CD8-positive, alpha-beta memory T cell (primary cell): ENCODE results near the gene GSTM5. TPM values are rescaled to one million over a fixed set of nuclear protein-coding genes. Genes with fewer than 3 reads are reported as not detected.
A peak's percentile ranks its signal among the peaks of the same experiment; 100 is the strongest.
"Not testable (repeated sequence)": the region's sequence is repeated elsewhere in the genome, so short reads cannot be mapped to it uniquely, and the experiment has no call there.

Experiments used
- CTCF ChIA-PET: fragments of 350-600 bp; sonication (Branson Sonifier 250); formaldehyde crosslinking; loops from one replicate; lab custom pipeline; 2021; ENCODE audit warnings: antibody characterized with exemption; lab: Charles Lee
- POLR2A ChIA-PET: fragments of 350-600 bp; sonication (Branson Sonifier 250); formaldehyde crosslinking; loops from one replicate; lab custom pipeline; 2021; ENCODE audit warnings: antibody characterized with exemption; lab: Charles Lee
- DNase-seq, 5 donors: peaks; one replicate each; pipeline versions ENCODE4 v3.0.0 to v3.0.0-alpha.2; 2020 to 2022; ENCODE audit warnings: mixed read lengths in 1 of 5
- H3K27ac ChIP-seq: one replicate; pipeline ENCODE4 v1.7.0; 2013; ENCODE audit warnings: low read depth, mild to moderate bottlenecking, low read length, moderate library complexity
- H3K27me3 ChIP-seq: 2 replicates; pipeline ENCODE4 v1.7.0; 2013; ENCODE audit warnings: low read length, mild to moderate bottlenecking; ENCODE audit not compliant: insufficient read depth, poor library complexity, severe bottlenecking
- H3K36me3 ChIP-seq: 2 replicates; pipeline ENCODE4 v1.7.0; 2013; ENCODE audit warnings: mild to moderate bottlenecking, low read length, moderate library complexity; ENCODE audit not compliant: insufficient read depth
- H3K4me1 ChIP-seq: 2 replicates; pipeline ENCODE4 v1.7.0; 2013; ENCODE audit warnings: mild to moderate bottlenecking, low read length, moderate library complexity; ENCODE audit not compliant: insufficient read depth
- H3K4me3 ChIP-seq: 2 replicates; pipeline ENCODE4 v1.7.0; 2013; ENCODE audit warnings: mild to moderate bottlenecking, low read length
- H3K9me3 ChIP-seq: 2 replicates; pipeline ENCODE4 v1.7.0; 2013; ENCODE audit warnings: mild to moderate bottlenecking, low read length
- H3K27ac Mint-ChIP-seq, 8 donors: one replicate each; pipeline ENCODE4 v1.8.0; 2020 to 2021; ENCODE audit warnings: mixed read lengths in 8 of 8, mild to moderate bottlenecking in 6 of 8, inconsistent platforms in 3 of 8, moderate library complexity in 3 of 8
- H3K27me3 Mint-ChIP-seq, 2 donors: one replicate each; pipeline ENCODE4 v1.8.0; 2020 to 2021; ENCODE audit warnings: mixed read lengths in 2 of 2, mild to moderate bottlenecking in 1 of 2, moderate library complexity in 1 of 2
- H3K36me3 Mint-ChIP-seq, 3 donors: one replicate each; pipeline ENCODE4 v1.8.0; 2020 to 2021; ENCODE audit warnings: mixed read lengths in 3 of 3, inconsistent platforms in 1 of 3, mild to moderate bottlenecking in 1 of 3
- H3K4me1 Mint-ChIP-seq, 3 donors: one replicate each; pipeline ENCODE4 v1.8.0; 2020 to 2021; ENCODE audit warnings: mixed read lengths in 3 of 3, inconsistent platforms in 1 of 3, mild to moderate bottlenecking in 1 of 3
- H3K4me3 Mint-ChIP-seq, 7 donors: one replicate each; pipeline ENCODE4 v1.8.0; 2020 to 2021; ENCODE audit warnings: mixed read lengths in 7 of 7, mild to moderate bottlenecking in 6 of 7, moderate library complexity in 4 of 7, inconsistent platforms in 2 of 7
- H3K9me3 Mint-ChIP-seq, 5 donors: one replicate each; pipeline ENCODE4 v1.8.0; 2020 to 2022; ENCODE audit warnings: mixed read lengths in 5 of 5, mild to moderate bottlenecking in 3 of 5, moderate library complexity in 2 of 5, inconsistent platforms in 1 of 5
- polyA plus RNA-seq: library from polyadenylated mRNA; unstranded; fragments of 300-500 nt; fragmentation: Illumina TruSeq; gene quantifications from one replicate; pipeline ENCODE4 v1.2.3, GENCODE V29; 2021
- total RNA-seq, 2 experiments: library from RNA; stranded (reverse); gene quantifications; one replicate each; pipeline ENCODE4 v1.2.3, GENCODE V29; 2021

GSTM5 gene
- total and polyA plus RNA-seq, 3 experiments from 2014 or later: not detected

- Mint-ChIP-seq H3K4me3 (peak overlapping the region; percentile 76 to 96 (median 88)), H3K27me3 (peaks cover 4 to 26% of the 10 kb centered on the region in 2 donors), H3K9me3 (no peaks in the 10 kb centered on the region), H3K4me1 (peaks cover 10 to 18% (median 14%) of the 10 kb centered on the region in 3 donors), H3K36me3 (peaks cover 0 to 6% (median 4%) of the 10 kb centered on the region in 3 donors), H3K27ac (peak overlapping the region in 7 of 8 donors; percentile 38 to 92 (median 76))
- DNase-seq: peak; percentile 71 to 87 (median 79)
- H3K27ac ChIP-seq: peak overlapping the region; percentile 43
- peak overlapping the region; percentile 57 for H3K4me3 ChIP-seq
- POLR2A ChIA-PET: no interaction called here
- no peaks in the 10 kb centered on the region for H3K27me3 ChIP-seq
- no peaks in the 10 kb centered on the region for H3K9me3 ChIP-seq
- peaks cover 9% of the 10 kb centered on the region for H3K4me1 ChIP-seq
- CTCF ChIA-PET: interaction anchor here (1.1 to 2.1 kb wide), 3 partner anchors 100 to 249 kb away, joined by 3 to 8 read pairs (median 3); partner anchors contain the start of gene AHCYL1
- no peaks in the 10 kb centered on the region for H3K36me3 ChIP-seq
Observed at GRCh38 chr1:109739738-109740614, 27.9 kb downstream of the GSTM5 start.

DNA sequence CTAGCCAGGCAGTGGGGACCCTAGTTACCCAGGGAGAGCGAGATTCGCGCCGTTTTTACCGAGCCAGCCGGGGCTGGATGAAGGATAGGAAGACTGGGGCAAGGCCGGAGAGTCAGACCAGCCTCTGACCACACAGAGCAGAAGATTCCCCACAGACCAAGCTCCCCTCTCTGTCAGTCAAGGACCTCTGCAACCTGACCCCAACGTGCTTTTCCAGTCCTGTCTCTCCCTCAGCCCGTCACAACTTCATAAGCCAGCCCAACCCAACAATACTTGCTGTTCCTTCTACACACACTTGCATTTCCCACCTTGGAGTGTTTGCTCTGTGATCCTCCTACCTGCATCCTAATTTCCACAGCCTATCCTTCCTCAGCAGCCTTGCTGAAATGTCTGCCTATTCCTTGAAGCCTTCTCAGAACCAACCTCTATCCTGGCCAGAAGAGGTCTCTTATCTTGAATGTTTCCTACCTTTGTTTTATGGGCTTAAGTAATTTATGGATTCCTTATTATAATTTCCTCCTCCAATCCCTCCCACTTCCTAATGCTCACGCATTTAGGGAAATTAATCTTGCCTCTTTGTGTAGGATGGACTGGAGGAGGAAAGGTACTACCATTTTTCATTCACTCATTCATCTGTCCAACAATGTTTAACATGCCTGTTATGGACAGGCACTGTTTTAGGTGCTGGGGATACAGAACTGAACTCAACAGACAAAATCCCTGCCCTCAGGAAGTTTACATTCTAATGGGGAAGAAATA, 28.7 kb downstream of the GSTM5 start, which contains the start of gene GSTM3:
Gene GSTM3 (minus strand): TSS at position 424 of the 759 bp plus-strand sequence. CDS start 751 bp downstream, outside the sequence.
- no peaks in the 10 kb centered on the region for H3K9me3 ChIP-seq
- DNase-seq: no peak
- no peaks in the 10 kb centered on the region for H3K27me3 ChIP-seq
- ChIA-PET POLR2A (no interaction called here), CTCF (interaction anchor here (2.1 kb wide), 1 partner anchor 244 kb away, joined by 8 read pairs; the partner anchor contains the start of gene AHCYL1)
- peak within 1 kb of the TSS; percentile 57 for H3K4me3 ChIP-seq
- H3K36me3 ChIP-seq: no peaks in the 10 kb centered on the region
- H3K4me3 Mint-ChIP-seq: peak within 1 kb of the TSS; percentile 76 to 96 (median 88)
- peak within 1 kb of the TSS; percentile 43 for H3K27ac ChIP-seq
- peaks cover 0 to 6% (median 2%) of the 10 kb centered on the region in 3 donors for H3K36me3 Mint-ChIP-seq
- H3K9me3 Mint-ChIP-seq: no peaks in the 10 kb centered on the region
- H3K4me1 Mint-ChIP-seq: peaks cover 10 to 18% (median 14%) of the 10 kb centered on the region in 3 donors
- H3K4me1 ChIP-seq: peaks cover 9% of the 10 kb centered on the region
- peaks cover 5 to 26% of the 10 kb centered on the region in 2 donors for H3K27me3 Mint-ChIP-seq
- peak within 1 kb of the TSS in 7 of 8 donors; percentile 38 to 92 (median 76) for H3K27ac Mint-ChIP-seq

DNA sequence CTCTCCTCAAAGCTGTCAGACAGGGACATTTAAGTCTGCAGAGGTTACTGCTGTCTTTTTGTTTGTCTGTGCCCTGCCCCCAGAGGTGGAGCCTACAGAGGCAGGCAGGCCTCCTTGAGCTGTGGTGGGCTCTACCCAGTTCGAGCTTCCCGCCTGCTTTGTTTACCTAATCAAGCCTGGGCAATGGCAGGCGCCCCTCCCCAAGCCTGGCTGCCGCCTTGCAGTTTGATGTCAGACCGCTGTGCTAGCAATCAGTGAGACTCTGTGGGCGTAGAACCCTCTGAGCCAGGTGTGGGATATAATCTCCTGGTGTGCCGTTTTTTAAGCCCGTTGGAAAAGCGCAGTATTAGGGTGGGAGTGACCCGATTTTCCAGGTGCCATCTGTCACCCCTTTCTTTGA, 36.3 kb downstream of the GSTM5 start:
- peaks cover 28 to 33% of the 10 kb centered on the region in 2 donors for H3K27me3 Mint-ChIP-seq
- H3K9me3 Mint-ChIP-seq, CTCF ChIA-PET, H3K27me3 ChIP-seq, H3K4me3 Mint-ChIP-seq, H3K4me3 ChIP-seq, POLR2A ChIA-PET, H3K36me3 Mint-ChIP-seq, H3K4me1 ChIP-seq, H3K27ac ChIP-seq, H3K9me3 ChIP-seq, H3K27ac Mint-ChIP-seq, H3K4me1 Mint-ChIP-seq, H3K36me3 ChIP-seq: not testable (repeated sequence)
- DNase-seq: peak in 1 of 5 donors; percentile 21

DNA sequence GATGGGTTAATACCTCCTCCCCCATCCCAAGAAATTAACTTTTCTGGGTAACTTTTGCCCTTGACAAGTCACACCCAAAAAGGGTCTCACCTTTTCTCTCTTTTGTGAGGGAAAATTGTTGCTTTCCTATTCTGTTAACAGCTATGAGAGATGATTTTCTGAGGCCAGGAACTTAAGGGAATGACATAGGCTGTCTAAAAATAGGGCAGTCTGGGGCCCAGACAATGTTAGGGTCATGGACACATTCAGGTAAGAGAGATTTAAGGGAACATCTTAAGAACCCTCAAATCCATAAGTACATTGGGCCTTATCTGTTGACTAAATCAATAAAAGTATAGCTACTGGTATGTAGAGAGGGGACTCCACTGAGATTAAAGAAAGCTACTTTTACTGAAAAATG, 37.2 kb downstream of the GSTM5 start:
- Mint-ChIP-seq H3K9me3 (no peaks in the 10 kb centered on the region), H3K27ac (no peak overlapping the region), H3K27me3 (peaks cover 28 to 33% of the 10 kb centered on the region in 2 donors), H3K4me3 (no peak overlapping the region), H3K36me3 (no peaks in the 10 kb centered on the region), H3K4me1 (no peaks in the 10 kb centered on the region)
- H3K4me1 ChIP-seq: no peaks in the 10 kb centered on the region
- no peak overlapping the region for H3K27ac ChIP-seq
- H3K36me3 ChIP-seq: no peaks in the 10 kb centered on the region
- POLR2A ChIA-PET: no interaction called here
- CTCF ChIA-PET: interaction anchor here (1.5 to 1.6 kb wide), 2 partner anchors 27 to 235 kb away, joined by 4 read pairs; partner anchors contain the start of gene AHCYL1
- no peaks in the 10 kb centered on the region for H3K9me3 ChIP-seq
- H3K27me3 ChIP-seq: no peaks in the 10 kb centered on the region
- peak in 1 of 5 donors; percentile 9 for DNase-seq
- no peak overlapping the region for H3K4me3 ChIP-seq

DNA sequence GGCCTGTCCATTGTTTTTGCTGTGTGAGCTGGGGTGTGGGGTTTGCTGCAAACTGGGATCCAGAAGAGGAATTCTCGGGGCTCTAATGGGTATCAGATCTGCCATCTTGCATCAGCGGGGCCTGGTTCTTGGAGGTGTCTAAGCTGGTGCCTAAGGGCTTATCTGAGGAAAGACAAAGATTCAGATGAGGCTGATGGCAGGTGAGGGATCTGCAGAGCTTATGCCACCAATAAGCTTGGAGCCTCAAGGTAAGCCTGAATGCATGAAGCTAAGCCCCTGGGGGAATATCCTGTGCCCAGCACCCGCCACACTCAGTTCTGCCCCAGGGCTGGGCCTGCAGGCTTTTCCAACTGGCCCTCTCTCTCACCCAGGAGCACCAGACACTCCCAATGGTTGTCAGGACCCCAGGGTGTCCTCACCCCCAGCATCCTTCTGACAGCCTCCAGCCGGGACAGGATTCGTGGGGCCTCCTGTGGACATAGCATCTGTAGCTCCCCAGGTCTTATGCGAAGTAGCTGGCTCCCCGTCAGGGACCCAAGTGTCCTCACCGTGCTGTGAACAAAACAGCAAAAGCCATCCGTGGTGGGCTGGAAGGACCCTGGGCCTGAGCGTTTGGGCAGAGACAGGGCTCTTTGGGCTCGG, 38.3 kb downstream of the GSTM5 start:
- ChIA-PET POLR2A (no interaction called here), CTCF (interaction anchor here (0.6 to 1.6 kb wide), 4 partner anchors 26 to 310 kb away, joined by 3 to 4 read pairs (median 4); partner anchors contain the start of gene AHCYL1)
- Histone ChIP-seq H3K27ac (no peak overlapping the region), H3K4me1 (no peaks in the 10 kb centered on the region), H3K27me3 (no peaks in the 10 kb centered on the region), H3K9me3 (no peaks in the 10 kb centered on the region), H3K36me3 (no peaks in the 10 kb centered on the region), H3K4me3 (no peak overlapping the region)
- Mint-ChIP-seq H3K36me3 (no peaks in the 10 kb centered on the region), H3K9me3 (no peaks in the 10 kb centered on the region), H3K4me1 (no peaks in the 10 kb centered on the region), H3K27me3 (peaks cover 26 to 33% of the 10 kb centered on the region in 2 donors), H3K4me3 (no peak overlapping the region), H3K27ac (no peak overlapping the region)
- DNase-seq: peak in 1 of 5 donors; percentile 24

- Mint-ChIP-seq H3K27me3 (peaks cover 25 to 33% of the 10 kb centered on the region in 2 donors), H3K4me1 (no peaks in the 10 kb centered on the region), H3K27ac (no peak overlapping the region), H3K36me3 (no peaks in the 10 kb centered on the region), H3K4me3 (no peak overlapping the region), H3K9me3 (no peaks in the 10 kb centered on the region)
- ChIA-PET POLR2A (no interaction called here), CTCF (interaction anchor here (0.6 to 1.3 kb wide), 2 partner anchors 26 to 108 kb away, joined by 3 to 4 read pairs; no protein-coding TSS in a partner anchor)
- no peak overlapping the region for H3K4me3 ChIP-seq
- no peaks in the 10 kb centered on the region for H3K9me3 ChIP-seq
- peak in 1 of 5 donors; percentile 4 for DNase-seq
- no peak overlapping the region for H3K27ac ChIP-seq
- no peaks in the 10 kb centered on the region for H3K36me3 ChIP-seq
- H3K4me1 ChIP-seq: no peaks in the 10 kb centered on the region
- H3K27me3 ChIP-seq: no peaks in the 10 kb centered on the region
Observed at GRCh38 chr1:109750920-109751319, 38.9 kb downstream of the GSTM5 start.

DNA sequence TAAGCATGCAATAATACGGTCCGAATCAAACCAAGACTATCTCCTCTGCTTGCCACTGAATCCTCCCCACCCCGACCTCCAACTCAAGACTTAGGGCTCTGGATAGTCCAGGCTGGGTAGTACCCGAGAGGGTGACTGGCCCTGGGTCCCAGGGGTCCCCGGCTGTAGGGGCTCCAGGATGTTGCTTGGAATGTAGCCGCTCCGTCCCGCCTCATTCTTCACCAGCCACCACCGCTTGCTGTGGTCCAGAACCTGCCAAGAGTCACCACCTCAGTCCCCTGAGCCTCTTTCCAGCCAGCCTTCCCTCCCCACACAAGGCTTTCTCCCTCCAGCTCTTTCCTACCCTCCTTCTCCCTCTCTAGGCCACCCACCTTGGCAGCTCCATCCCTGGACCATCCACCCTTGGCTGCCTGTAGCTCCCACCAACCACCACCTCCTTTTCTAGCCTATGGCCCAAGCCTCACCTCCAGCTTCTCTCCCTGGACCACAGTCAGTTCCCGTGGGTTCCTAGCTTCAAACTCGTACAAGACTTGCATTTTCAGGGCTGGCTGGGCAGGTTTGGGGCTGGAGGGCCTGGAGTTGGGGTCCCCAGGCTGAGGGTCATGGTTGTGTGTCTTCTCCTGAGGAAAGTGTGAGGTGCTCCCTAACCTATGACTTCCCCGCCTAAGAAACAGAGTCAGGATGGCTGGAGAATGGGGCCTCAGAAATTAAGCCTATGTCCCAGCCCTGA, 39.6 kb downstream of the GSTM5 start:
- peak in 1 of 5 donors; percentile 18 for DNase-seq
- Histone ChIP-seq H3K4me1 (no peaks in the 10 kb centered on the region), H3K27me3 (no peaks in the 10 kb centered on the region), H3K36me3 (no peaks in the 10 kb centered on the region), H3K4me3 (no peak overlapping the region), H3K27ac (no peak overlapping the region), H3K9me3 (no peaks in the 10 kb centered on the region)
- H3K4me3 Mint-ChIP-seq: no peak overlapping the region
- no peaks in the 10 kb centered on the region for H3K36me3 Mint-ChIP-seq
- H3K27ac Mint-ChIP-seq: no peak overlapping the region
- POLR2A ChIA-PET: no interaction called here
- CTCF ChIA-PET: interaction anchor here (1.3 kb wide), 1 partner anchor 109 kb away, joined by 4 read pairs; no protein-coding TSS in a partner anchor
- H3K27me3 Mint-ChIP-seq: peaks cover 27 to 33% of the 10 kb centered on the region in 2 donors
- no peaks in the 10 kb centered on the region for H3K4me1 Mint-ChIP-seq
- H3K9me3 Mint-ChIP-seq: no peaks in the 10 kb centered on the region
